SJCRH30 (cell line): Measurements from ENCODE around the gene CCDC71. TPM values are rescaled to one million over a fixed set of nuclear protein-coding genes. Genes with fewer than 3 reads are reported as not detected.
A peak's percentile ranks its signal among the peaks of the same experiment; 100 is the strongest.

Experiments used
- DNase-seq, 2 experiments: peaks; one replicate each; pipeline ENCODE4 v3.0.0-alpha.2; 2015 to 2020
- H3K27ac ChIP-seq: fragments of 250-450 bp; sonication (Bioruptor Pico); 2 replicates; pipeline ENCODE4 v1.5.1; 2020; ENCODE audit warnings: mild to moderate bottlenecking, moderate library complexity
- H3K27me3 ChIP-seq: fragments of 250-450 bp; sonication (Bioruptor Pico); 2 replicates; pipeline ENCODE4 v1.5.1; 2020; ENCODE audit warnings: mild to moderate bottlenecking, moderate library complexity
- H3K36me3 ChIP-seq: fragments of 250-450 bp; sonication (Bioruptor Pico); 2 replicates; pipeline ENCODE4 v1.5.1; 2020; ENCODE audit warnings: mild to moderate bottlenecking, moderate library complexity
- H3K4me1 ChIP-seq: fragments of 250-450 bp; sonication (Bioruptor Pico); 2 replicates; pipeline ENCODE4 v1.5.1; 2020; ENCODE audit warnings: mild to moderate bottlenecking, moderate library complexity
- H3K4me3 ChIP-seq: fragments of 250-450 bp; sonication (Bioruptor Pico); 2 replicates; pipeline ENCODE4 v1.5.1; 2020; ENCODE audit warnings: mild to moderate bottlenecking, moderate library complexity
- H3K9me3 ChIP-seq: fragments of 250-450 bp; sonication (Bioruptor Pico); replicated peaks from 2 replicates; pipeline ENCODE4 v1.5.1; 2020; ENCODE audit warnings: mild to moderate bottlenecking, moderate library complexity
- total RNA-seq: library from RNA; depleted of rRNA; stranded (reverse); fragments of >200 nt; shearing (Covaris generic); gene quantifications from 2 replicates; pipeline ENCODE4 v1.2.3, GENCODE V29; 2014; rRNA removed

CCDC71 gene
- total RNA-seq, 1 experiment from 2014 or later = 19.3 TPM

DNA sequence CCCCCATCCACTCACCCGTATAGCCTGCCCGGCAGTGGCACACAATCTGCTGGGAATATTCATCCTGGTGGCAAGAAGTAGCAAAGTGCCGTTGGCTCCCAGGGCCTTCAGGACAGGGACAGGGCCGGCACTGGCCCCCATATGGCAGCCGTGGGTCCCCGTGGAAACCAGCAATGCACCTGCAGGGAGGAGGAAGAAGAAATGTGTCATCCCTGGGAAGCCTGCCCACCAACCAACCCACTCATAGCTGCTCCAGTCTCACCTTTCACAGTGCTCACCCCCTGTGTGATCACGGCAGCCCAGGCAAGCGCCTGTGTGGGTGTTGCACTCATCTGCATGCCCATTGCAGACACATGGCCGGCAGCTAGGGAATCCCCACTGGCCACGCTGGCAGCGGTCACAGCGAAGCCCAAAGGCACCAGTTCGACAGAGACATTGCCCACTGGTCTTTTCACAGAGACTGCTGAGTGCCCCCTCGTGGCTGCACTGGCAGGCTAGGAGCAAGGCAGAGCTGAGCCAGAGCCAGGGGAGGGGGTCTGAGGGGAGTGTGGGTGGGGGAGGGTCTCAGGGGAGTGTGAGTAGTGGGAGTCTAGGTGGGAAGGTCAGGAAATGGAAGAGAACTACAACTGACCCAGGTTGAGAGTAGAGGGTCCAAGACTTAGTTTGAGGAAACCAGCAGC is 41.0 kb downstream of the CCDC71 start:
- no peaks in the 10 kb centered on the region for H3K36me3 ChIP-seq

DNA sequence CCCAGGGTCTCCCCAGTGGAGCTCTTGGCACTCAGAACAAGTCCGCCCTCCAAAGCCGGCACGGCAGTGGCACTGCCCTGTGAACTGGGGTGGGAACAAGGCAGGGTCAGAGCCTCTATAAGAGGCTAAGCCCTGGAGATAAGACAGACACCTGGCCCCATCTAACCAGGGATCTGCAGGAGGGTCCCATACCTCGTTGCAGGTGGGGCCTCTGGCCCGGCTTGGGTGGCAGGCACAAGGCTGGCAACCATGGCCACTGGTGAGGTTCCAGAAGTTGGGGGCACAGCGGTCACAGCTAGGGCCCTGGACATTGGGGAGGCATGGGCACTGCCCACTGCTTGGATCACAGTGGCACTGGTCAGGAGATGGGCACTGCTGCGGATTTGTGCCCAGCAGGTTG is 41.9 kb downstream of the CCDC71 start:
- DNase-seq = no peak
- H3K36me3 ChIP-seq = no peaks in the 10 kb centered on the region
- H3K27ac ChIP-seq = no peak overlapping the region
- no peaks in the 10 kb centered on the region for H3K27me3 ChIP-seq
- no peaks in the 10 kb centered on the region for H3K9me3 ChIP-seq
- no peaks in the 10 kb centered on the region for H3K4me1 ChIP-seq
- H3K4me3 ChIP-seq = no peak overlapping the region

More for the DNA sequence above, 41.0 kb downstream of the CCDC71 start:
- DNase-seq = no peak
- H3K27ac ChIP-seq = no peak overlapping the region
- H3K4me3 ChIP-seq = no peak overlapping the region
- H3K27me3 ChIP-seq = no peaks in the 10 kb centered on the region
- no peaks in the 10 kb centered on the region for H3K4me1 ChIP-seq
- H3K9me3 ChIP-seq = no peaks in the 10 kb centered on the region

DNA sequence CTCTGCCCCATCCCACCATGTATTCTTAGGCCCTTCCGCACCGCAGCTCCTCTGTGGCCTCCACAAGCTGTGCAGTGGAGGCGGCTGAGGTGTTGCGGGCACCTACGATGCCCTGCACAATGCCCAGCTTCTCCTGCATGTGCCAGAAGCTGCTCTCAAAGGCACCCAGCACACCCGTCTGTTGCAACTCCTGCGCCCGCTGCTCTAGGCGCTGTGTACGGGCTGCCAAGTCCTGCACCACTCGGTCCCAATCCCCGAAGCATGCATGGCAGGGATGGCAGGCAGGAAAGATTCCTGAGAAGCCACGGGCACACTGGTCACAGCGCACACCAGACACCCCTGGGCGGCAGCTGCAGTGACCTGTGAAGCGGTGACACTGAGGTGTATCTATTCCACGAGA is 42.4 kb downstream of the CCDC71 start:
- DNase-seq = no peak
- H3K27ac ChIP-seq = no peak overlapping the region
- H3K36me3 ChIP-seq = no peaks in the 10 kb centered on the region
- H3K9me3 ChIP-seq = no peaks in the 10 kb centered on the region
- no peaks in the 10 kb centered on the region for H3K4me1 ChIP-seq
- H3K27me3 ChIP-seq = no peaks in the 10 kb centered on the region
- no peak overlapping the region for H3K4me3 ChIP-seq

DNA sequence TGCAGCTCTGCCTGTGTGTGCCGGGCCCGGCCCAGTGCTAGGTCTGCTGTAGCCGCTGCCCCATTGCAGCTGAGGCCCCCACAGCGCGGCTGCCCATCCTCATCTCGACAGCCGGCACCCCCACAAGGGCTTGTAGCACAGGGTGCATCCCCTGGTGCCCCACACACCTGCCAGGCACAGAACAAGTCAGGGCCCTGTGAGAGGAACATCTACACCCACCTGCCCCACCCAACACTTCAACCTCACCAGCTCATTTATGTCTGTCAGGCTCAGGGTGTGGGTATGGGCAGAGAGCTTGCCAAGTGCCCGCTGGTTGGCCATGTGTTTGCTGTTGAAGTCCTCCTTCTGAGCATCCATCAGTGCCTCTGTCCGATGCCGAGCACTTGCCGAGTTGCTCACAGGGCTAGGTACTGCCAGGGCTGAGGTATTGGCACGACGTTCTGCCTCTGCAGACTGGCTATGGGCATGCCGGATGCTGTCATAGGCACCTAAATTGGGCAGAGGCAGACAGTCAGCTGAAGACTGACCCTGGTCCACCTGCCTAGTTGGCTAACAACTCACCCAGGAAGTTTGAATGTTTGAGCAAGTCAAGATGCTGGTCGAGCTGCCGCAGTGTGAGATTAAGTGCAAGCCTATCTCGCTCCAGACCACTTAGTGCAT is 43.1 kb downstream of the CCDC71 start:
- no peak for DNase-seq
- Histone ChIP-seq H3K27ac (no peak overlapping the region), H3K4me1 (no peaks in the 10 kb centered on the region), H3K27me3 (no peaks in the 10 kb centered on the region), H3K36me3 (peaks cover 3% of the 10 kb centered on the region; the same call in 1 of the 2 replicates), H3K4me3 (no peak overlapping the region), H3K9me3 (no peaks in the 10 kb centered on the region)

DNA sequence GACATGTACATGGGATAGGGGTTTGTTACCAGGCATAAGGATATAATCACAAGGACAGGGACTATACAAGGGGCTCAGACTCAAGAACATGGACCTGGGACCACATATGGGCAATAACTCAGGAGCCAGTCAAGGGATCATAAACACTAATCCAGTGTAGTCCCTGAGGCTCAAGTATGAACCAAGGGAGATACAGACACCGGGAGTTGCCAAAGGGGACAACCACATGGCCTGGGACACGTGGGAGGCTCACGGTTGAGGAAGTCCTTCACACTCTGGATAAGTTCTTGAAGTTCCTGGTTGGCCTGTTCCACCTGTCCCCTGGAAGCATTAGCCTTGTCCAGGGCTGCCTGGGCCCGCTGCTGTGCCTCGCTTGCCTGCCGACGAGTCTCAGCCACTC is 43.7 kb downstream of the CCDC71 start:
- DNase-seq = no peak
- H3K4me1 ChIP-seq = no peaks in the 10 kb centered on the region
- peaks cover 8% of the 10 kb centered on the region; the same call in 1 of the 2 replicates for H3K36me3 ChIP-seq
- no peaks in the 10 kb centered on the region for H3K27me3 ChIP-seq
- no peaks in the 10 kb centered on the region for H3K9me3 ChIP-seq
- no peak overlapping the region for H3K27ac ChIP-seq
- no peak overlapping the region for H3K4me3 ChIP-seq

DNA sequence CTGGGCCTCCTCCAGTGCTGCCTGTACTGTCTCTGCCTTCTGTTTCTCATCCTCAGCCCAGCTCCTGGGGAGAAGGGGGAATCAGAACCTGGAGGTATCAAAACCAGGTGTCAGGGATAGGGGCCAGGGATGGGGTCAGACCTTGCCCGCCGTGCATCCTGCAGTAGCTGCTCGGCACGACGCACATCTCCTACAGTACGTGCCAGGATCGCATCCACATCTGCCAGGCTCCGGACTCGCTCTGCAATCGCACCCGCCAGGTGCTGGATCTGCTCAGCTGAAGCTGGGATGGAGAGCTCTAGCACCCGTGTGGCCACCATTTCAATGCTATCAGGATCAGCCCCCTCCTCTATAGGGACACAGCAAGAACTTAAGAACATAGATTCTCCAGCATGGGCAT is 44.1 kb downstream of the CCDC71 start:
- no peak overlapping the region for H3K27ac ChIP-seq
- no peaks in the 10 kb centered on the region for H3K9me3 ChIP-seq
- H3K4me3 ChIP-seq = no peak overlapping the region
- no peaks in the 10 kb centered on the region for H3K27me3 ChIP-seq
- peaks cover 12% of the 10 kb centered on the region; the same call in 1 of the 2 replicates for H3K36me3 ChIP-seq
- DNase-seq = no peak
- no peaks in the 10 kb centered on the region for H3K4me1 ChIP-seq

DNA sequence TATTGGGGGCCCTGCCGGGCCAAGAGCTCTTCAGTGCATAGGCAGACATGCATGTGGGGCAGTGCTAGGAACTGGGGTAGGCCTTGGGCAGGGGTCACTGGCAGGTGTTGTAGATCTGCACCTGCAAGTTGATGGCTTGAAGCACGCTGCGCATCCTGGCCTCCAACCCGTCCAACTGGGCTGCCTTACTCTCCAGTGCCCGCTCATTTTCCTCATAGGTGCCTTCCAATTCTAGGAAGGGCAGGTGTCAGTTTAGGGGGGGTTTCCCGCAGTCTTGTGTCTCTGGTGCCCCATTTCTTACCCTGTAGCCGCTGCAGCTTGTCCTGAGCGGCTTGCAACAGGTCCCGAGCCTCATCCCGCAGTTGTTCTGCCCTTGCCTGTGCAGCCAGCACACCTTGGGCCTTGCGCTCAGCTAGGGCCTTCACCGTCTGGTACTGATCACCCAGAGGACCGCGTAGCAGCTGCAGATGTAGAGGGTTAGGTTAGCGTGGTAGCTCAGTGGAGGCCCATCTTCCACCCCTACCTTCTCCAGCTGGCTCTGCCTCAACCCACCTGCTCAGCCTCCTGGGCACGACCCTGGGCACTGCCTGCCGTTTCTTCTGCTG is 44.9 kb downstream of the CCDC71 start:
- Histone ChIP-seq H3K36me3 (peaks cover 18% of the 10 kb centered on the region; the same call in 1 of the 2 replicates), H3K4me1 (no peaks in the 10 kb centered on the region), H3K4me3 (peak overlapping the region; percentile 75), H3K27me3 (no peaks in the 10 kb centered on the region), H3K27ac (peak overlapping the region; percentile 66; the same call in 1 of the 2 replicates), H3K9me3 (no peaks in the 10 kb centered on the region)
- no peak for DNase-seq

DNA sequence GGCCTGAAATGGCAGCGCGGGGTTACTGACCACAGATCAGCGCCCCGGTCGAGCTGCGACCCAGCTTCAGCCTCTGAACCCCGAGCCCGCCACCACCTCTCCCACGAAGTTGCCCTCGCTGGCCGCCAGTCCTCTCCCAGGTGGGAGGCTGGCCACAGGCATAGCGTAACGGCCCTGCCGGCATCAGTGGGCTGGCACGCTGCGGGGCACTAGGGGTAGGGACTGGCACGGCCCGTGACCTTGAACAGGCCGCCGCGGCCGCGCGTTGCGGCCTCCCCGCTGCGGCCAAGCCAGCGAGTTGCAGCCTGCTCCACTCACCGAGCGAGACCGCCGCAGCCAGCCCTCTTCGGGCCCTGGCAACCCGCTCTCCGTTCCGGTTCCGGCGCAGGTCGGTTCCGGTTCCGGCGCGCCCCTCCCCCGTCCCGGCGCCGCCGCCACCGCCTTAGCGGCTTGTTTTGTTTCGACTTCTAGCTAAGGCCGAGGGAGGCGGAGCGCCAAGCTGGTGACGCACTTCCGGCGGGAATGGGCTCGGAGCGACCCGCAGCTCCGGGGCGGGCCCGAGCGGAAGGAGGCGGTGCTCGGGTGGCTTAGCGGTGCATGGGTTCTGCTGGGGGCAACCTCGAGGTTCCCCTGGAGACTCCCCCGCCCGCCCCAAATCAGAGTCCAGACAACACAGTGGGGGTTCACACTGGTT is 45.5 kb downstream of the CCDC71 start, which contains the start of gene USP19:
USP19 (minus strand) TSS at position 386 of the 694 bp plus-strand sequence. CDS start 1,678 bp downstream, outside the sequence.
- peak; percentile 86 to 88 for DNase-seq
- H3K27ac ChIP-seq = peak within 1 kb of the TSS; percentile 66
- no peaks in the 10 kb centered on the region for H3K9me3 ChIP-seq
- peaks cover 19% of the 10 kb centered on the region; the same call in 1 of the 2 replicates for H3K36me3 ChIP-seq
- no peaks in the 10 kb centered on the region for H3K4me1 ChIP-seq
- H3K4me3 ChIP-seq = peak within 1 kb of the TSS; percentile 75
- no peaks in the 10 kb centered on the region for H3K27me3 ChIP-seq

DNA sequence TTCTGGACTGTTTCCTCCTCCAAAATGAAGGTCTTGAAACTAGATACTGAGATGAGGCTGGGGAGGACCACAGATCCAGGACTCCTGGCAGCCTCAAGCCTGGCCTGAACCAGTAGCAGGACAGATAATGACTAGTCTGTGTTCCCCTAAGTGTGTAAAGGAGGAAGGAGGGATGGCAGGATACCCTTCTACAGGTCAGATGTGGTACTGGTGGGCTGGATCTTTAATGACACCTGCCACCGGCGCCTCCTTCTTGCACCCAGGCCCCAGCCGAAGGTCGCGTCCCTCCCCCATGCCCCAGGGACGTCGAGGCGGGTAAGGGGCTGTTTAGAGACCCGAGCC is 46.1 kb downstream of the CCDC71 start:
- peak overlapping the region; percentile 75 for H3K4me3 ChIP-seq
- H3K9me3 ChIP-seq = no peaks in the 10 kb centered on the region
- H3K27ac ChIP-seq = peak overlapping the region; percentile 66
- no peak for DNase-seq
- no peaks in the 10 kb centered on the region for H3K27me3 ChIP-seq
- H3K4me1 ChIP-seq = no peaks in the 10 kb centered on the region
- H3K36me3 ChIP-seq = peaks cover 23% of the 10 kb centered on the region; the same call in 1 of the 2 replicates

DNA sequence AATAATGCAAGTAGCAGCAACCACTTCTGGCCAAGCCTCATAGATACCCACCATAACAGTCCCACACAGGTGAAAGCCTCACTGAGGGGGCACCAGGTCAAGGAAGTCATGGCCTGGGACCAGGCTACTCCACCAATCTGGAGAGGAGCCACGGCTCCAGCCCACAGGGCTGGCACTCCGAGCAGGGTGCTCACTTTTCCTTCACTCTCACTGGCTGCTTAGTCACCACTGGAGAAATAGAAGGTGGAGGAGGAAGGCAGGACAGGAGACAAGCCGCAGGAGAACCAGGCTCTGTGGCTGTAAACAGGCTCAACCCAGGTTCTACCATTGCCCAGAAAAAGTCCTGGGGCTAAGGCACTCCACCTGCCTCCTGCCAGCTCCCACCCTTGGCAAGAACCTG is 46.7 kb downstream of the CCDC71 start:
- Histone ChIP-seq H3K36me3 (peaks cover 29% of the 10 kb centered on the region; the same call in 1 of the 2 replicates), H3K4me1 (no peaks in the 10 kb centered on the region), H3K4me3 (peak overlapping the region; percentile 75), H3K9me3 (no peaks in the 10 kb centered on the region), H3K27me3 (no peaks in the 10 kb centered on the region), H3K27ac (no peak overlapping the region)
- DNase-seq = no peak

DNA sequence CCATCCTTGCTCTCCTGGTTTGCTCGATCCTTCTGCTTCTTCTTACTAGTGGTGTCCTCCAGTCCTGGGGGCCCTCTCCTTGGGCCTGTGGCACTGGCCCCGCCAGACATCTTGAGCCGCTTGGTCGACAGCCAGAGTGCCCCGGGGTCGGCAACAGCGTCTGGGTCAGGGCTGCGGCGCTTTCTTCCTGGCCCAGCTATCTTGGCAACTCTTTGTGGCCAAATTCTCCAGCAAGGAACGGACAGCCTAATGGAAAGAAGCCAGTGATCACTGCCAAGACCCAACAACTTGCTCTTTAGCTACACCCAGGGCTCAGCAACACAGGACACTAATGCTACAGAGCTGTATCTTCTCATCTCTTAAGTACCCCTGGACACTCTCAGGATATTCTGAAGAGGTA is 47.1 kb downstream of the CCDC71 start:
- no peak overlapping the region for H3K27ac ChIP-seq
- no peaks in the 10 kb centered on the region for H3K9me3 ChIP-seq
- H3K36me3 ChIP-seq = peaks cover 32% of the 10 kb centered on the region; the same call in 1 of the 2 replicates
- H3K4me1 ChIP-seq = no peaks in the 10 kb centered on the region
- no peak overlapping the region for H3K4me3 ChIP-seq
- DNase-seq = no peak
- H3K27me3 ChIP-seq = no peaks in the 10 kb centered on the region

Other genes starting within 250 kb of the CCDC71 start
- 86.5 and 100 TPM in 2 replicates for gene ARIH2, start 247.5 kb downstream of the CCDC71 start, total RNA-seq
- gene P4HTM, start 176.1 kb downstream of the CCDC71 start, total RNA-seq = 0.35 and 0.36 TPM in 2 replicates
- gene WDR6, start 158.9 kb downstream of the CCDC71 start, total RNA-seq = 69.9 and 81.9 TPM in 2 replicates
- 6.9 and 7.6 TPM in 2 replicates for gene DALRD3, start 147.8 kb downstream of the CCDC71 start, total RNA-seq
- 58.9 and 66.0 TPM in 2 replicates for gene NDUFAF3, start 144.2 kb downstream of the CCDC71 start, total RNA-seq
- 244 and 273 TPM in 2 replicates for gene IMPDH2, start 136.9 kb downstream of the CCDC71 start, total RNA-seq
- 89.8 and 94.5 TPM in 2 replicates for gene QRICH1, start 72.3 kb downstream of the CCDC71 start, total RNA-seq
- 192 TPM in 2 replicates for gene QARS1, start 61.6 kb downstream of the CCDC71 start, total RNA-seq
- 39.2 and 41.2 TPM in 2 replicates for gene USP19, start 45.5 kb downstream of the CCDC71 start, total RNA-seq
- gene LAMB2, start 33.3 kb downstream of the CCDC71 start, total RNA-seq = 49.7 and 53.4 TPM in 2 replicates
- gene KLHDC8B, start 5.3 kb upstream of the CCDC71 start, total RNA-seq = 7.8 and 8.6 TPM in 2 replicates
- gene C3orf62, start 110.9 kb upstream of the CCDC71 start, total RNA-seq = 1.4 and 1.6 TPM in 2 replicates
- 10.5 and 10.6 TPM in 2 replicates for gene USP4, start 173.7 kb upstream of the CCDC71 start, total RNA-seq
- 128 and 148 TPM in 2 replicates for gene GPX1, start 192.0 kb upstream of the CCDC71 start, total RNA-seq
- 321 and 323 TPM in 2 replicates for gene RHOA, start 245.6 kb upstream of the CCDC71 start, total RNA-seq
- 12.8 and 13.1 TPM in 2 replicates for gene TCTA, start 246.1 kb upstream of the CCDC71 start, total RNA-seq